Stimulated activated naive CD4-positive, alpha-beta T cell treated with Interleukin-2 at 50 U/mL for 16 hours (primary cell): ENCODE results near the gene PRPF38A.
"Not testable (repeated sequence)": the region's sequence is repeated elsewhere in the genome, so short reads cannot be mapped to it uniquely, and the experiment has no call there.

Experiments used
- DNase-seq: peaks from one replicate; lab custom pipeline; 2025; lab: John Stamatoyannopoulos, UW

Gene PRPF38A

GRCh38 chr1:52404116-52404974 is at the start of gene PRPF38A, which contains the start of gene ORC1:
Gene PRPF38A, plus strand, starts transcription at chr1:52404602. Its CDS starts 148 bp downstream, at chr1:52404750.
Gene ORC1, minus strand, starts transcription at chr1:52404423. Its CDS starts 2,200 bp downstream, at chr1:52402223.
- peak; percentile 98 for DNase-seq

- no peak for DNase-seq
Measured at GRCh38 chr1:52355436-52355835, 49.0 kb upstream of the PRPF38A start.

GRCh38 chr1:52355847-52356505 is 48.4 kb upstream of the PRPF38A start:
- no peak for DNase-seq

- DNase-seq, result no peak
Measured at GRCh38 chr1:52356818-52357355, 47.5 kb upstream of the PRPF38A start.

GRCh38 chr1:52357397-52357796 is 47.0 kb upstream of the PRPF38A start:
- no peak for DNase-seq

GRCh38 chr1:52358851-52359497 is 45.4 kb upstream of the PRPF38A start:
- DNase-seq, result no peak

- DNase-seq, result no peak
Measured at GRCh38 chr1:52359676-52360594, 44.5 kb upstream of the PRPF38A start.

- DNase-seq, result no peak
Measured at GRCh38 chr1:52360595-52360968, 43.8 kb upstream of the PRPF38A start.

- DNase-seq, result no peak
Measured at GRCh38 chr1:52364235-52364839, 40.1 kb upstream of the PRPF38A start.

GRCh38 chr1:52365071-52365745 is 39.2 kb upstream of the PRPF38A start:
- no peak for DNase-seq

- peak; percentile 99 for DNase-seq
Measured at GRCh38 chr1:52365746-52366516, 38.5 kb upstream of the PRPF38A start, which contains the start of gene CC2D1B. Gene CC2D1B, minus strand, starts transcription at chr1:52366205. Its CDS starts 1,585 bp downstream, at chr1:52364620.

GRCh38 chr1:52366517-52366827 is 37.9 kb upstream of the PRPF38A start:
- DNase-seq, result no peak

- no peak for DNase-seq
Measured at GRCh38 chr1:52367272-52367671, 37.1 kb upstream of the PRPF38A start.

- peak; percentile 58 for DNase-seq
Measured at GRCh38 chr1:52368383-52369172, 35.8 kb upstream of the PRPF38A start.

GRCh38 chr1:52369851-52370250 is 34.6 kb upstream of the PRPF38A start:
- not testable (repeated sequence) for DNase-seq

GRCh38 chr1:52385376-52385775 is 19.0 kb upstream of the PRPF38A start:
- DNase-seq, result no peak

- no peak for DNase-seq
Measured at GRCh38 chr1:52386458-52386857, 17.9 kb upstream of the PRPF38A start.

- no peak for DNase-seq
Measured at GRCh38 chr1:52393174-52393573, 11.2 kb upstream of the PRPF38A start.

- no peak for DNase-seq
Measured at GRCh38 chr1:52399629-52400028, 4.8 kb upstream of the PRPF38A start.
